Activated T-cell treated with anti-CD3 and anti-CD28 coated beads, Interleukin-2, amount 50 U/mL, for 72 hours (primary cell): ENCODE measurements around the gene MGAT2. TPM values are rescaled to one million over a fixed set of nuclear protein-coding genes. Genes with fewer than 3 reads are reported as not detected.
"Not testable (repeated sequence)": the region's sequence is repeated elsewhere in the genome, so short reads cannot be mapped to it uniquely, and the experiment has no call there.

Source experiments
- ATAC-seq, 2 donors: fragments of 150-1000 bp; cut with Tn5 transposase; replicated peaks in 1 of 2; 2 replicates each; pipeline ENCODE4 v1.10.0; 2021; ENCODE audit warnings: moderate library complexity in 2 of 2, mild to moderate bottlenecking in 1 of 2
- DNase-seq, 2 donors: peaks; one replicate each; pipeline ENCODE4 v3.0.0; 2021 to 2022; ENCODE audit warnings: mixed read lengths in 1 of 2
- H3K27ac Mint-ChIP-seq: one replicate; pipeline ENCODE4 v1.8.0; 2022; ENCODE audit warnings: mild to moderate bottlenecking, moderate library complexity, mixed read lengths
- H3K27me3 Mint-ChIP-seq: one replicate; pipeline ENCODE4 v1.8.0; 2022; ENCODE audit warnings: low read depth, mixed read lengths
- H3K36me3 Mint-ChIP-seq, 2 donors: one replicate each; pipeline ENCODE4 v1.8.0; 2022; ENCODE audit warnings: mixed read lengths in 2 of 2, mild to moderate bottlenecking in 1 of 2; ENCODE audit not compliant: insufficient read depth in 2 of 2
- H3K4me1 Mint-ChIP-seq: one replicate; pipeline ENCODE4 v1.8.0; 2022; ENCODE audit warnings: low read depth, mixed read lengths
- H3K4me3 Mint-ChIP-seq, 2 donors: one replicate each; pipeline ENCODE4 v1.8.0; 2022; ENCODE audit warnings: mild to moderate bottlenecking in 2 of 2, mixed read lengths in 2 of 2, moderate library complexity in 2 of 2
- H3K9me3 Mint-ChIP-seq, 2 donors: one replicate each; pipeline ENCODE4 v1.8.0; 2022; ENCODE audit warnings: mixed read lengths in 2 of 2
- total RNA-seq, 2 donors: library from RNA; stranded (reverse); gene quantifications; one replicate each; pipeline ENCODE4 v1.2.3, GENCODE V29; 2022

MGAT2 gene
- total RNA-seq: 10 to 100 TPM; 41.6 to 52.7 TPM

- H3K36me3 Mint-ChIP-seq: peaks cover 12 to 33% of the 10 kb centered on the region in 2 donors
- peak; percentile 97 to 98 for DNase-seq
- no peaks in the 10 kb centered on the region for H3K9me3 Mint-ChIP-seq
- no peaks in the 10 kb centered on the region for H3K27me3 Mint-ChIP-seq
- peak; percentile 90 for ATAC-seq
- peaks cover 55% of the 10 kb centered on the region for H3K4me1 Mint-ChIP-seq
- peak within 1 kb of the TSS; percentile 99 for H3K27ac Mint-ChIP-seq
- H3K4me3 Mint-ChIP-seq: peak within 1 kb of the TSS; percentile 96 to 98
These were observed at the start of gene MGAT2, which contains the start of gene RPL36AL for GRCh38 chr14:49620182-49621113. TSS of gene MGAT2 (plus strand) at chr14:49620799. CDS start at chr14:49621269, 470 bp downstream. TSS of gene RPL36AL (minus strand) at chr14:49620626. CDS start at chr14:49619104, 1,522 bp downstream.

GRCh38 chr14:49574038-49574437 lies 46.6 kb upstream of the MGAT2 start:
- H3K9me3 Mint-ChIP-seq: peaks cover 0 to 2% of the 10 kb centered on the region in 2 donors
- H3K4me3 Mint-ChIP-seq: no peak overlapping the region
- H3K36me3 Mint-ChIP-seq: peaks cover 6 to 37% of the 10 kb centered on the region in 2 donors
- ATAC-seq (no peak), DNase-seq (no peak)
- H3K4me1 Mint-ChIP-seq: peaks cover 25% of the 10 kb centered on the region
- H3K27me3 Mint-ChIP-seq: no peaks in the 10 kb centered on the region
- no peak overlapping the region for H3K27ac Mint-ChIP-seq

GRCh38 chr14:49578141-49578540 lies 42.5 kb upstream of the MGAT2 start:
- Mint-ChIP-seq H3K4me3 (no peak overlapping the region), H3K27ac (no peak overlapping the region), H3K9me3 (no peaks in the 10 kb centered on the region), H3K27me3 (no peaks in the 10 kb centered on the region), H3K4me1 (peaks cover 64% of the 10 kb centered on the region), H3K36me3 (peaks cover 10 to 38% of the 10 kb centered on the region in 2 donors)
- DNase-seq (no peak), ATAC-seq (peak in 1 of 2 donors; percentile 41)

GRCh38 chr14:49579841-49580240 lies 40.8 kb upstream of the MGAT2 start:
- Mint-ChIP-seq H3K27ac (peak overlapping the region; percentile 2), H3K4me1 (peaks cover 81% of the 10 kb centered on the region), H3K27me3 (no peaks in the 10 kb centered on the region), H3K4me3 (no peak overlapping the region), H3K9me3 (no peaks in the 10 kb centered on the region), H3K36me3 (peaks cover 12 to 49% of the 10 kb centered on the region in 2 donors)
- peak in 1 of 2 donors; percentile 23 for ATAC-seq
- no peak for DNase-seq

- Mint-ChIP-seq H3K4me3 (peak overlapping the region in 1 of 2 donors; percentile 38), H3K9me3 (no peaks in the 10 kb centered on the region), H3K27me3 (no peaks in the 10 kb centered on the region), H3K27ac (peak overlapping the region; percentile 11), H3K36me3 (peaks cover 19 to 52% of the 10 kb centered on the region in 2 donors), H3K4me1 (peaks cover 80% of the 10 kb centered on the region)
- DNase-seq: no peak
- no peak for ATAC-seq
These were observed 39.1 kb upstream of the MGAT2 start for GRCh38 chr14:49581209-49582112.

GRCh38 chr14:49582113-49582977 lies 38.3 kb upstream of the MGAT2 start:
- Mint-ChIP-seq H3K4me1 (peaks cover 78% of the 10 kb centered on the region), H3K36me3 (peaks cover 19 to 51% of the 10 kb centered on the region in 2 donors), H3K27me3 (no peaks in the 10 kb centered on the region), H3K9me3 (no peaks in the 10 kb centered on the region), H3K27ac (peak overlapping the region; percentile 47), H3K4me3 (peak overlapping the region in 1 of 2 donors; percentile 38)
- no peak for DNase-seq
- no peak for ATAC-seq

GRCh38 chr14:49583629-49584028 lies 37.0 kb upstream of the MGAT2 start:
- peak overlapping the region; percentile 95 for H3K27ac Mint-ChIP-seq

GRCh38 chr14:49584058-49584457 lies 36.5 kb upstream of the MGAT2 start:
- peaks cover 66% of the 10 kb centered on the region for H3K4me1 Mint-ChIP-seq

More at GRCh38 chr14:49583629-49584028, 37.0 kb upstream of the MGAT2 start:
- no peak for DNase-seq
- Mint-ChIP-seq H3K36me3 (peaks cover 15 to 44% of the 10 kb centered on the region in 2 donors), H3K9me3 (no peaks in the 10 kb centered on the region), H3K27me3 (no peaks in the 10 kb centered on the region), H3K4me3 (peak overlapping the region; percentile 91 to 96), H3K4me1 (peaks cover 70% of the 10 kb centered on the region)
- no peak for ATAC-seq

GRCh38 chr14:49584981-49585640 lies 35.5 kb upstream of the MGAT2 start:
- not testable (repeated sequence) for H3K27me3 Mint-ChIP-seq

More at GRCh38 chr14:49584058-49584457, 36.5 kb upstream of the MGAT2 start:
- Mint-ChIP-seq H3K27ac (peak overlapping the region; percentile 95), H3K36me3 (peaks cover 15 to 44% of the 10 kb centered on the region in 2 donors), H3K4me3 (peak overlapping the region; percentile 91 to 96), H3K27me3 (no peaks in the 10 kb centered on the region), H3K9me3 (no peaks in the 10 kb centered on the region)
- ATAC-seq (no peak), DNase-seq (no peak)

GRCh38 chr14:49585803-49586672 lies 34.6 kb upstream of the MGAT2 start, which contains the start of gene RPS29:
TSS of gene RPS29 (minus strand) at chr14:49586380. CDS start at chr14:49586346, 34 bp downstream.
- peaks cover 15 to 44% of the 10 kb centered on the region in 2 donors for H3K36me3 Mint-ChIP-seq
- H3K27ac Mint-ChIP-seq: peak within 1 kb of the TSS; percentile 95
- DNase-seq (peak; percentile 97 to 98), ATAC-seq (peak; percentile 92 to 93)
- peaks cover 48% of the 10 kb centered on the region for H3K4me1 Mint-ChIP-seq
- no peaks in the 10 kb centered on the region for H3K9me3 Mint-ChIP-seq
- H3K4me3 Mint-ChIP-seq: peak within 1 kb of the TSS; percentile 91 to 96
- no peaks in the 10 kb centered on the region for H3K27me3 Mint-ChIP-seq

More at GRCh38 chr14:49584981-49585640, 35.5 kb upstream of the MGAT2 start:
- peak overlapping the region; percentile 91 to 96 for H3K4me3 Mint-ChIP-seq
- not testable (repeated sequence) for ATAC-seq, H3K9me3 Mint-ChIP-seq, DNase-seq
- H3K27ac Mint-ChIP-seq: peak overlapping the region; percentile 95
- peaks cover 15 to 44% of the 10 kb centered on the region in 2 donors for H3K36me3 Mint-ChIP-seq
- peaks cover 56% of the 10 kb centered on the region for H3K4me1 Mint-ChIP-seq
